AG10803 (cell line): Measurements from ENCODE around the gene TBX1.

Source experiments
- DNase-seq: peaks from one replicate; pipeline ENCODE4 v3.0.0; 2010; ENCODE audit warnings: low read depth
- H3K4me3 ChIP-seq: 2 replicates; pipeline ENCODE4 v1.5.1; 2011; ENCODE audit warnings: mild to moderate bottlenecking, low read length, control low read depth
- CTCF ChIP-seq: conservative IDR thresholded peaks from 2 replicates; pipeline ENCODE4 v1.5.1; 2011; ENCODE audit warnings: mild to moderate bottlenecking, low read length, control low read depth, inconsistent platforms

Gene TBX1

DNA sequence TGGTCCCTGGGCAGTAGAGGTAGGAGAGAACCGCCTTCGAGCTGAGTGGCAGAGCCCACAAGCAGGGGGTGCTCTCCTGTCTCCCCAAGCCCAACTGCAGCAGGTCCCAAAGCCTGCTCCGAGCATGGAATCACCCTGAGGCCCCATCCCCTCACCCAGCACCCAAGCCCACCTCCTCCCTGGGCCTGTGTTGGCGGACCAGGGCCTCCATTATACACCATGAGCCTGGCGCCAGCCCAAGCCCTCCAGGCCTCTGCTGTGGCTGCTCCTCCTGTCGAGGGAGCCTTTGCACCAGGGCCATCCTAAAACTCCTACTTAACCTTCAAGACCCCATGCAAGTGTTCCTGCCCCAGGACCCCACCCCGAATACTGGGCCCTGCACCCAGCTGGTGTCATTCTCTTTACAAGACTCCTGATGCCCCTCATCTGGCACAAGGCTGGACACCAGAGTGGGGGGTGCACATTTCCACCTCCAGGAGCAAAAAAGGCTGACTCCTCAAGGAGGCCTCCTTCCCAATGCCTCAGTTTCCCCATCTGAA, 20.6 kb upstream of the TBX1 start:
- no peak for DNase-seq
- no peak overlapping the region for H3K4me3 ChIP-seq
- TF ChIP-seq CTCF: no peak

- no peak overlapping the region for H3K4me3 ChIP-seq
- TF ChIP-seq CTCF: no peak
- DNase-seq: no peak
Observed at GRCh38 chr22:19740586-19740985, 20.0 kb upstream of the TBX1 start.

- no peak for TF ChIP-seq CTCF
- H3K4me3 ChIP-seq: no peak overlapping the region
- DNase-seq: no peak
Observed at GRCh38 chr22:19741053-19741452, 19.5 kb upstream of the TBX1 start.

GRCh38 chr22:19742160-19743066, 18.2 kb upstream of the TBX1 start:
- TF ChIP-seq CTCF: no peak
- no peak overlapping the region for H3K4me3 ChIP-seq
- no peak for DNase-seq

DNA sequence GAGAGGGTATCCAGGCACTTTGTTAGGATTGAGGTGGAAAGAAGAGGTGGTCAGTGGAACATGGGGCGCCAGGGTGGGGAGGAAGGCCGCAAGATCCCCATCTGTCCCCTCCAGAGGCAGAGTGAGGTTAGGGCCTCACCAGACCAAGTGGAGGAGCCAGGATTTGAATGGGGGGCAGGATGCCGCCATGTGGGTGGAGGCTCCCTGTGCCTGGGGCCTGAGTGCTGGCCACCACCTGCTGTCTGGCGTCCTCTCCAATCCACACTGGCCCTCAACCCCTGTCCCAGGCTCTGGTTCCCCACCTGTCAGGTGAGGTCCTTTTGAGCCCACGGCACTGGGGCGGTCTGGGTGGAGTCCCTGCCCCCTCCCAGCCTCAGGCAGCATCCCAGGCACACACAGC, 17.5 kb upstream of the TBX1 start:
- no peak for DNase-seq
- no peak overlapping the region for H3K4me3 ChIP-seq
- TF ChIP-seq CTCF: no peak

DNA sequence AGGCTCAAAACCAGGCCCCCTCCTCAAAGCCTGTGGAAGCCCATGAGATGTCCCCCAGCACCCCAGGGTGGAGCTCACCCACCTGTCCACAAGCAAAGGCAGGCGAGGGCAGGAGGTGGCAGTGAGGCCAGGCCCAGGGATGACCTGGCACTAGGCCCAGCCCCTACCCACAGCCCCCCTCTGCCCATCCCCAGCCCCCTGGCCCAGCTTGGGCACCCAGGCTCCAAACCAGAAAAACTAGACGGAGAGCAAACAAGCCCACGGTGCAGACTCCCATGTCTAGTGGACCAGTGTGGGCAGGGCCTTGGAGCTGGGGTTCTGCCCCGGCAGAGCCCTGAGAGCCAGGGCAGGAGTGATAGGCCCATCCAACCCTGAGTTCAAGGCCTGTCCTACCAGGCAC, 16.9 kb upstream of the TBX1 start:
- TF ChIP-seq CTCF: no peak
- H3K4me3 ChIP-seq: no peak overlapping the region
- DNase-seq: no peak
